ENCODE measurements around the gene MPPED2. TPM values are rescaled to one million over a fixed set of nuclear protein-coding genes. Genes with fewer than 3 reads are reported as not detected.

MPPED2 gene
- total and polyA plus RNA-seq, 2 of the 13 experiments (the other 11 are each of a cell fraction or from before 2014, with no cell fraction given) = not detected

DNA sequence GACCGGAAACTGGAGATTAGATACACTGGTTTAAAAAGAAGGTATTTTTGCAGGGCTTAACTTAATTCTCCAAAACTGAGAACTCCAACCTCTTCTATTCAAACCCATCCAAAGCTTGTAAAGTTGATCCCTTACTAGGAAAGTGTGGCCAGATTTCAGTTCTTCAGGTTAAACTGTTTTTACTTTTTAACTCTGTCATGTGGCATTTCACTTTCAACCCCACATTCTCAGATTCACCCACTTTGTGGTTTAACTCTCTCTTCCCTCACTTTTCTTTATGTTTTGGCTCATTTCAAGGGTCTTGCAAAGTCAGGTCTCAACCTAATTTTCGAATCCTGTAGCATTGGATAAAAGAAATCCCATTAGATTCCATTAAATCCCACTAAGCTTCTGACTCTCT lies 75.4 kb downstream of the MPPED2 start:
- no peak overlapping the region for H3K4me3 ChIP-seq (replicated peaks in 1 of 3; ENCODE audit: insufficient read depth in 1 of 3, low read depth in 2 of 3, low read length in 3 of 3)
- no peaks in the 10 kb centered on the region for H3K79me2 ChIP-seq (ENCODE audit: insufficient read depth, low read length)
- POLR2A ChIA-PET = no interaction called here
- TF ChIP-seq MYNN (CRISPR knock-in tag; IDR thresholded peaks at IDR 0.05; ENCODE audit: low read depth) (no peak), ZNF501 (CRISPR knock-in tag; IDR thresholded peaks at IDR 0.05) (no peak), ZFP82 (CRISPR knock-in tag; IDR thresholded peaks at IDR 0.05; ENCODE audit: borderline replicate concordance) (no peak), ZNF558 (CRISPR knock-in tag; IDR thresholded peaks at IDR 0.05; ENCODE audit: borderline replicate concordance) (no peak), GTF3A (CRISPR knock-in tag; conservative IDR thresholded peaks at IDR 0.05) (no peak), AHR (CRISPR knock-in tag; IDR thresholded peaks at IDR 0.05) (no peak), ZNF670 (CRISPR knock-in tag; IDR thresholded peaks at IDR 0.05; ENCODE audit: borderline replicate concordance) (no peak), ZFY (CRISPR knock-in tag; IDR thresholded peaks at IDR 0.05) (no peak), GFI1 (CRISPR knock-in tag; IDR thresholded peaks at IDR 0.05; ENCODE audit: borderline replicate concordance) (no peak), ZSCAN30 (CRISPR knock-in tag; IDR thresholded peaks at IDR 0.05) (no peak)
- TF ChIP-seq, protein P1, sequence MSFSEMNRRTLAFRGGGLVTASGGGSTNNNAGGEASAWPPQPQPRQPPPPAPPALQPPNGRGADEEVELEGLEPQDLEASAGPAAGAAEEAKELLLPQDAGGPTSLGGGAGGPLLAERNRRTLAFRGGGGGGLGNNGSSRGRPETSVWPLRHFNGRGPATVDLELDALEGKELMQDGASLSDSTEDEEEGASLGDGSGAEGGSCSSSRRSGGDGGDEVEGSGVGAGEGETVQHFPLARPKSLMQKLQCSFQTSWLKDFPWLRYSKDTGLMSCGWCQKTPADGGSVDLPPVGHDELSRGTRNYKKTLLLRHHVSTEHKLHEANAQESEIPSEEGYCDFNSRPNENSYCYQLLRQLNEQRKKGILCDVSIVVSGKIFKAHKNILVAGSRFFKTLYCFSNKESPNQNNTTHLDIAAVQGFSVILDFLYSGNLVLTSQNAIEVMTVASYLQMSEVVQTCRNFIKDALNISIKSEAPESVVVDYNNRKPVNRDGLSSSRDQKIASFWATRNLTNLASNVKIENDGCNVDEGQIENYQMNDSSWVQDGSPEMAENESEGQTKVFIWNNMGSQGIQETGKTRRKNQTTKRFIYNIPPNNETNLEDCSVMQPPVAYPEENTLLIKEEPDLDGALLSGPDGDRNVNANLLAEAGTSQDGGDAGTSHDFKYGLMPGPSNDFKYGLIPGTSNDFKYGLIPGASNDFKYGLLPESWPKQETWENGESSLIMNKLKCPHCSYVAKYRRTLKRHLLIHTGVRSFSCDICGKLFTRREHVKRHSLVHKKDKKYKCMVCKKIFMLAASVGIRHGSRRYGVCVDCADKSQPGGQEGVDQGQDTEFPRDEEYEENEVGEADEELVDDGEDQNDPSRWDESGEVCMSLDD (CRISPR knock-in tag; IDR thresholded peaks at IDR 0.05; ENCODE audit: borderline replicate concordance) = no peak
- TF ChIP-seq, protein P2, sequence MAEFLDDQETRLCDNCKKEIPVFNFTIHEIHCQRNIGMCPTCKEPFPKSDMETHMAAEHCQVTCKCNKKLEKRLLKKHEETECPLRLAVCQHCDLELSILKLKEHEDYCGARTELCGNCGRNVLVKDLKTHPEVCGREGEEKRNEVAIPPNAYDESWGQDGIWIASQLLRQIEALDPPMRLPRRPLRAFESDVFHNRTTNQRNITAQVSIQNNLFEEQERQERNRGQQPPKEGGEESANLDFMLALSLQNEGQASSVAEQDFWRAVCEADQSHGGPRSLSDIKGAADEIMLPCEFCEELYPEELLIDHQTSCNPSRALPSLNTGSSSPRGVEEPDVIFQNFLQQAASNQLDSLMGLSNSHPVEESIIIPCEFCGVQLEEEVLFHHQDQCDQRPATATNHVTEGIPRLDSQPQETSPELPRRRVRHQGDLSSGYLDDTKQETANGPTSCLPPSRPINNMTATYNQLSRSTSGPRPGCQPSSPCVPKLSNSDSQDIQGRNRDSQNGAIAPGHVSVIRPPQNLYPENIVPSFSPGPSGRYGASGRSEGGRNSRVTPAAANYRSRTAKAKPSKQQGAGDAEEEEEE (CRISPR knock-in tag; IDR thresholded peaks at IDR 0.05; ENCODE audit: borderline replicate concordance) = no peak
- TF ChIP-seq, protein P3, sequence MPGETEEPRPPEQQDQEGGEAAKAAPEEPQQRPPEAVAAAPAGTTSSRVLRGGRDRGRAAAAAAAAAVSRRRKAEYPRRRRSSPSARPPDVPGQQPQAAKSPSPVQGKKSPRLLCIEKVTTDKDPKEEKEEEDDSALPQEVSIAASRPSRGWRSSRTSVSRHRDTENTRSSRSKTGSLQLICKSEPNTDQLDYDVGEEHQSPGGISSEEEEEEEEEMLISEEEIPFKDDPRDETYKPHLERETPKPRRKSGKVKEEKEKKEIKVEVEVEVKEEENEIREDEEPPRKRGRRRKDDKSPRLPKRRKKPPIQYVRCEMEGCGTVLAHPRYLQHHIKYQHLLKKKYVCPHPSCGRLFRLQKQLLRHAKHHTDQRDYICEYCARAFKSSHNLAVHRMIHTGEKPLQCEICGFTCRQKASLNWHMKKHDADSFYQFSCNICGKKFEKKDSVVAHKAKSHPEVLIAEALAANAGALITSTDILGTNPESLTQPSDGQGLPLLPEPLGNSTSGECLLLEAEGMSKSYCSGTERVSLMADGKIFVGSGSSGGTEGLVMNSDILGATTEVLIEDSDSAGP (CRISPR knock-in tag; IDR thresholded peaks at IDR 0.05; ENCODE audit: borderline replicate concordance) = no peak
- intact Hi-C loops (cut with micrococcal nuclease; ENCODE audit: unreplicated experiment) (no loop called here), in situ Hi-C loops (cut with HindIII; ENCODE audit: extremely low pct_ligation_motif_present, low pct_unique_long_range_greater_than_20kb) (no loop called here)
- FAIRE-seq = no peak
- H3K9me3 ChIP-seq (ENCODE audit: low read length) = no peaks in the 10 kb centered on the region
- no peaks in the 10 kb centered on the region for H3K36me3 ChIP-seq (replicated peaks in 1 of 2; ENCODE audit: control insufficient read depth in 1 of 2, insufficient read depth in 2 of 2, low read length in 2 of 2)
- H3K4me2 ChIP-seq (ENCODE audit: low read depth, low read length) = no peak overlapping the region
- H3K27ac ChIP-seq (ENCODE audit: extremely low read length, insufficient read depth, low read length) = no peak overlapping the region
- DNase-seq (ENCODE audit: low spot score) = no peak
- CTCF ChIA-PET (ENCODE audit: low intra/inter-chr PET ratio, low total read pairs) = no interaction called here
- ATAC-seq = no peak
- no peak overlapping the region for H3K9ac ChIP-seq (ENCODE audit: insufficient read depth, low read depth, low read length)
- H3K27me3 ChIP-seq (ENCODE audit: control insufficient read depth in 1 of 2, insufficient read depth in 2 of 2, low read length in 2 of 2) = no peaks in the 10 kb centered on the region; a peak in 1 of 5 replicates
- no peak overlapping the region for H2AFZ ChIP-seq (ENCODE audit: low read length)
- no peaks in the 10 kb centered on the region for H4K20me1 ChIP-seq (ENCODE audit: insufficient read depth, low read length)
- no TSS peak for BruUV-seq (replicated peaks)
- 46% methylated on average over 2 of the region's 2 CpGs for WGBS (ENCODE audit: low lambda C conversion rate)
- no peaks in the 10 kb centered on the region for H3K4me1 ChIP-seq (ENCODE audit: insufficient read depth, low read length)
